Prostate gland (tissue), 2 donors: ENCODE data around the gene POLD3. TPM values are rescaled to one million over a fixed set of nuclear protein-coding genes. Genes with fewer than 3 reads are reported as not detected.
A peak's percentile ranks its signal among the peaks of the same experiment; 100 is the strongest.

Experiments used
- DNase-seq: peaks from one replicate; pipeline ENCODE4 v3.0.0-alpha.2; 2019; ENCODE audit warnings: low spot score
- H3K27ac ChIP-seq, 2 donors: fragments of 200-600 bp; sonication (generic); 2 replicates each; pipeline ENCODE4 v1.5.1; 2017 to 2019
- H3K27me3 ChIP-seq: fragments of 200-600 bp; sonication (generic); replicated peaks from 2 replicates; pipeline ENCODE4 v1.5.1; 2019; ENCODE audit not compliant: insufficient read depth
- H3K36me3 ChIP-seq, 2 donors: fragments of 200-600 bp; sonication (generic); 1 replicate in 1 of 2; 2 replicates in 1 of 2; pipeline versions ENCODE4 v1.5.1 to v1.8.1; 2017 to 2019
- H3K4me1 ChIP-seq: fragments of 200-600 bp; sonication (generic); replicated peaks from 2 replicates; pipeline ENCODE4 v1.5.1; 2019
- H3K4me3 ChIP-seq, 2 donors: fragments of 200-600 bp; sonication (generic); 2 replicates each; pipeline ENCODE4 v1.5.1; 2017 to 2019
- H3K9me3 ChIP-seq: fragments of 200-600 bp; sonication (generic); 2 replicates; pipeline ENCODE4 v1.5.1; 2017
- CTCF ChIP-seq, 4 experiments: fragments of 200-600 bp in 2 of 4; fragments of 450-650 bp in 2 of 4; sonication (generic) in 2 of 4; IDR thresholded peaks; 1 replicate in 3 of 4; 2 replicates in 1 of 4; pipeline ENCODE4 v1.5.1; 2016 to 2019; ENCODE audit warnings: antibody characterized with exemption in 4 of 4, mild to moderate bottlenecking in 2 of 4, moderate library complexity in 2 of 4
- POLR2A ChIP-seq: fragments of 450-650 bp; IDR thresholded peaks from one replicate; pipeline ENCODE4 v1.6.1; 2016; ENCODE audit warnings: antibody characterized with exemption, mild to moderate bottlenecking
- POLR2AphosphoS5 ChIP-seq: sonication (generic); formaldehyde crosslinking; IDR thresholded peaks from one replicate; pipeline ENCODE4 v1.6.1; 2017; ENCODE audit warnings: antibody characterized with exemption
- WGBS: methylation state at CpG from one replicate; pipeline ENCODE4 v1.1.5; 2018; 5-methylcytosine and 5-hydroxymethylcytosine counted together
- intact Hi-C: fragments of 100-400 bp; cut with DNase I; formaldehyde crosslinking; loops from one replicate; pipeline ENCODE4 v1.14.2; 2022
- total RNA-seq, 2 donors: library from RNA; depleted of rRNA; stranded (reverse); fragments of >200 nt; gene quantifications; one replicate each; pipeline ENCODE4 v1.1.0, GENCODE V29; 2016

POLD3 gene
- total RNA-seq, 2 donors from 2014 or later: 9.0 to 11.8 TPM

DNA sequence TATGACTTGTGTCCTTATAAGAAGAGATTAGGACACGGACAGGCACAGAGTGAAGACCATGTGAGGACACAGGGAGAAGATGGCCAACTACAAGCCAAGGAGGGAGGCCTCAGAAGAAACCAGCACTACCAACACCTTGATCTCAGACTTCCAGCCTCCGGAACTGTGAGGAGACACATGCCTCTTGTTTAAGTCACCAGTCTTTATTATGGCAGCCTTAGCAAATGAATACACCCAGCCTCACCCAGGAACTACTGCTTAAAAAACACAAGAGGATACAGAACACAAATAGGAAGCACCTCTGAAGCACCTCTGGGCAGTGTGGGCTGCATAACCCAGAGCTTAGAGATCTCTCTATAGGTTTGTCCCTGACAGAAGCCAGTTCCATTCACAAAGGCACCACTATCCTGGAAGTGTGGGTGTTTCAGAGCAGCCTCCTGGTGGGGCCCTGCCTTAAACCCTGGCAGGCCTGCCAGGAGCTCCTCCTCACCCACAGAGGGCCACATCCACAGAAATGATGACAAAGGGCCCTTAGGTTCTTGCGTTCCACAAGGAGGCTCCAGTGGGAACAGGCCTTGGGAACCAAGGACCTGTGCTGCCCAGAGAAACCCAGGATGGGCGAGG, 80.1 kb downstream of the POLD3 start:
- no peak for DNase-seq
- peak overlapping the region in 1 of 2 donors; percentile 13 for H3K27ac ChIP-seq
- no peaks in the 10 kb centered on the region for H3K36me3 ChIP-seq
- intact Hi-C loops: no loop called here
- H3K9me3 ChIP-seq: no peaks in the 10 kb centered on the region
- TF ChIP-seq CTCF (IDR thresholded peaks at IDR 0.05) (no peak), POLR2A (no peak), POLR2AphosphoS5 (no peak)
- WGBS: 66% methylated on average over 4 of the region's 4 CpGs
- H3K4me3 ChIP-seq: no peak overlapping the region
- H3K27me3 ChIP-seq: no peaks in the 10 kb centered on the region
- H3K4me1 ChIP-seq: no peaks in the 10 kb centered on the region

DNA sequence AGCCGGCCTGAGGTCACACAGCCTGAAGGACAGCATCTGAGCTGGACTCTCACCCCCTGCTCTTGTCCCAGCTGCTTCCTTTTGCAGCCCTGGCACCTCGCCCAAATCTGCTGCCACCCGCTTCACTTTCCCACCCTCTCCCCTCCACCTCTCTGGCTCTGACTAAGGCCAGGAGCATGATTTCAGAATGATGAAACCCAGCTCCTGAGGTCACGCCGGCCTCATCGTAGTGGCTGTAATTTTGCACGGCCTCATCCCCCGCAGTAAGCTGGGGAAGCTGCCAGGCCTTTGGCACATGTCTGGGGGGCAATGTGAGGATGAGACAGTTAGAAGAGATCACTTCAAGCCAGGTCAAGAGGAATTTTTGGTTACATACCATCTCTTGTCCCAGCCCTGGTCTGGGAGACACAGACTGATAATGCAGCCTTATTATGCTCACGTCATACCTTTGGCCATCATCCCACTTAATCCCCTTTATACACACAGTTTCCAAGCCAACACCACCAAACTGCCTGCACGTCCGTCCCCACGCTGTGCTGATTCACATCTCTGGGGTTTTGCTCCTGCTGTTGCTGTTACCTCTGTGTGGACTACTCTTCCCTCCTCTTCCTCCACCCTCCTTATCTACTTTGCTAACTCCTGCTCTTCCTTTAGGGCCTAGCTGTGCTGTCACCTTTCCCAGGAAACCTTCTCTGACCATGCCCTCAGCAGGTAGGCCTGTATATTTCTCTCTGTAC, 80.7 kb downstream of the POLD3 start:
- no peak for DNase-seq
- Histone ChIP-seq H3K9me3 (no peaks in the 10 kb centered on the region), H3K36me3 (no peaks in the 10 kb centered on the region), H3K4me3 (no peak overlapping the region), H3K4me1 (no peaks in the 10 kb centered on the region), H3K27me3 (no peaks in the 10 kb centered on the region), H3K27ac (peak overlapping the region in 1 of 2 donors; percentile 13)
- intact Hi-C loops: no loop called here
- TF ChIP-seq POLR2AphosphoS5 (peak; percentile 30), CTCF (IDR thresholded peaks at IDR 0.05) (no peak)
- WGBS: 57% methylated on average over 12 of the region's 12 CpGs

GRCh38 chr11:74673693-74674360, 81.4 kb downstream of the POLD3 start:
- Histone ChIP-seq H3K4me3 (no peak overlapping the region), H3K4me1 (no peaks in the 10 kb centered on the region), H3K9me3 (no peaks in the 10 kb centered on the region), H3K36me3 (no peaks in the 10 kb centered on the region), H3K27ac (peak overlapping the region in 1 of 2 donors; percentile 13), H3K27me3 (no peaks in the 10 kb centered on the region)
- DNase-seq: no peak
- TF ChIP-seq POLR2AphosphoS5 (no peak), CTCF (IDR thresholded peaks at IDR 0.05) (no peak), POLR2A (no peak)
- intact Hi-C loops: no loop called here
- 81% methylated on average over 7 of the region's 7 CpGs for WGBS

GRCh38 chr11:74675761-74676160, 83.4 kb downstream of the POLD3 start:
- no peak for TF ChIP-seq CTCF (IDR thresholded peaks at IDR 0.05)
- no peak for TF ChIP-seq POLR2A
- TF ChIP-seq POLR2AphosphoS5: no peak
- Histone ChIP-seq H3K4me1 (no peaks in the 10 kb centered on the region), H3K27ac (no peak overlapping the region), H3K36me3 (no peaks in the 10 kb centered on the region), H3K4me3 (no peak overlapping the region), H3K27me3 (no peaks in the 10 kb centered on the region), H3K9me3 (no peaks in the 10 kb centered on the region)
- 75% methylated on average over 3 of the region's 3 CpGs for WGBS
- intact Hi-C loops: no loop called here
- DNase-seq: no peak
